PC-3 (cell line): ENCODE measurements around the gene ATP13A4.

Source experiments
- EZH2 ChIP-seq: fragments of 300-600 bp; sonication (generic); IDR thresholded peaks from one replicate; pipeline ENCODE4 v1.6.1; 2017; ENCODE audit warnings: antibody characterized with exemption, mild to moderate bottlenecking, low read length; ENCODE audit not compliant: unreplicated experiment
- EZH2phosphoT487 ChIP-seq: fragments of 300-600 bp; sonication (generic); IDR thresholded peaks from 2 replicates; pipeline ENCODE4 v1.6.1; 2018; ENCODE audit warnings: mild to moderate bottlenecking, antibody characterized with exemption, low read length, borderline replicate concordance

GRCh38 chr3:193544289-193544688 is 10.4 kb downstream of the ATP13A4 start:
- TF ChIP-seq EZH2phosphoT487 (no peak), EZH2 (no peak)
